Transverse colon (tissue), 4 donors: ENCODE results near the gene FMR1NB. TPM values are rescaled to one million over a fixed set of nuclear protein-coding genes. Genes with fewer than 3 reads are reported as not detected.

ENCODE experiments used
- DNase-seq: peaks from one replicate; pipeline ENCODE4 v3.0.0-alpha.2; 2019
- H3K27ac ChIP-seq, 4 donors: fragments of 200-600 bp; sonication (generic); 2 replicates each; pipeline ENCODE4 v1.5.1; 2016 to 2018; ENCODE audit warnings: inconsistent platforms in 4 of 4
- H3K27me3 ChIP-seq: fragments of 200-600 bp; sonication (generic); 2 replicates; pipeline ENCODE4 v1.5.1; 2017; ENCODE audit warnings: inconsistent platforms
- H3K36me3 ChIP-seq, 4 donors: fragments of 200-600 bp; sonication (generic); 2 replicates each; pipeline ENCODE4 v1.5.1; 2017 to 2019; ENCODE audit warnings: inconsistent platforms in 4 of 4
- H3K4me1 ChIP-seq, 4 donors: fragments of 200-600 bp; sonication (generic); 2 replicates each; pipeline ENCODE4 v1.5.1; 2017 to 2020; ENCODE audit warnings: inconsistent platforms in 4 of 4
- H3K4me3 ChIP-seq, 4 donors: fragments of 200-600 bp; sonication (generic); 1 replicate in 1 of 4; 2 replicates in 3 of 4; pipeline versions ENCODE4 v1.5.1 to v1.6.1; 2017 to 2019; ENCODE audit warnings: inconsistent platforms in 4 of 4
- H3K9me3 ChIP-seq, 2 donors: fragments of 200-600 bp; sonication (generic); 2 replicates each; pipeline ENCODE4 v1.5.1; 2017 to 2019; ENCODE audit warnings: inconsistent platforms in 2 of 2
- CTCF ChIP-seq, 5 experiments: fragments of 200-600 bp in 3 of 5; fragments of 450-650 bp in 2 of 5; sonication (generic) in 3 of 5; IDR thresholded peaks; 1 replicate in 2 of 5; 2 replicates in 3 of 5; pipeline ENCODE4 v1.5.1; 2016 to 2017; ENCODE audit warnings: antibody characterized with exemption in 5 of 5, inconsistent platforms in 3 of 5, mild to moderate bottlenecking in 2 of 5, moderate library complexity in 1 of 5
- EP300 ChIP-seq: sonication (generic); formaldehyde crosslinking; IDR thresholded peaks from one replicate; pipeline ENCODE4 v1.6.1; 2017; ENCODE audit warnings: antibody characterized with exemption, low read depth
- POLR2A ChIP-seq: fragments of 450-650 bp; IDR thresholded peaks from one replicate; pipeline ENCODE4 v1.6.1; 2016; ENCODE audit warnings: antibody characterized with exemption, mild to moderate bottlenecking, moderate library complexity
- POLR2AphosphoS5 ChIP-seq, 3 donors: sonication (generic); formaldehyde crosslinking; IDR thresholded peaks; one replicate each; pipeline ENCODE4 v1.6.1; 2016; ENCODE audit warnings: antibody characterized with exemption in 3 of 3
- WGBS, 2 donors: methylation state at CpG; one replicate each; pipeline ENCODE4 v1.1.5; 2018; ENCODE audit warnings: low coverage in 1 of 2; 5-methylcytosine and 5-hydroxymethylcytosine counted together
- in situ Hi-C, 4 donors: fragments of 200-750 bp; cut with MboI; loops; one replicate each; pipeline versions ENCODE4 v1.15.0 to v1.15.1; 2017; ENCODE audit warnings: low sequenced_read_pairs in 3 of 4, low pct_ligation_motif_present in 1 of 4, low pct_unique_long_range_greater_than_20kb in 1 of 4
- intact Hi-C: fragments of 100-400 bp; cut with DNase I; formaldehyde crosslinking; loops from one replicate; pipeline ENCODE4 v1.15.1; 2023; ENCODE audit warnings: low total_unique reads
- small RNA-seq, 4 donors: library from RNA; depleted of rRNA; stranded (forward); fragments of <200 nt; gene quantifications; one replicate each; pipeline ENCODE3, GENCODE V24; 2016
- total RNA-seq, 4 donors: library from RNA; depleted of rRNA; stranded (reverse); fragments of >200 nt; gene quantifications; one replicate each; pipeline ENCODE4 v1.1.0, GENCODE V29; 2016

The FMR1NB gene
- total RNA-seq, 4 donors from 2014 or later, result not detected

- no peak for TF ChIP-seq POLR2A
- TF ChIP-seq POLR2AphosphoS5 (IDR thresholded peaks at IDR 0.05), result no peak
- TF ChIP-seq CTCF (IDR thresholded peaks at IDR 0.05), result no peak
- TF ChIP-seq EP300, result no peak
- intact Hi-C loops, result no loop called here
- in situ Hi-C loops, result no loop called here
- WGBS, 2 donors, result 88% methylated on average over 2 of the region's 2 CpGs
- Histone ChIP-seq H3K27me3 (no peaks in the 10 kb centered on the region), H3K36me3 (no peaks in the 10 kb centered on the region), H3K4me3 (no peak overlapping the region), H3K9me3 (no peaks in the 10 kb centered on the region), H3K27ac (no peak overlapping the region), H3K4me1 (no peaks in the 10 kb centered on the region)
- no peak for DNase-seq
These were observed 86.1 kb downstream of the FMR1NB start for GRCh38 chrX:148067285-148067684.

GRCh38 chrX:148069759-148070503, 88.8 kb downstream of the FMR1NB start:
- WGBS, 2 donors, result 77 to 90% methylated on average over 2 to 6 of the region's 6 CpGs
- Histone ChIP-seq H3K4me1 (no peaks in the 10 kb centered on the region), H3K36me3 (no peaks in the 10 kb centered on the region), H3K27me3 (no peaks in the 10 kb centered on the region), H3K27ac (no peak overlapping the region), H3K9me3 (no peaks in the 10 kb centered on the region), H3K4me3 (no peak overlapping the region)
- DNase-seq, result no peak
- intact Hi-C loops (no loop called here), in situ Hi-C loops (no loop called here)
- TF ChIP-seq CTCF (IDR thresholded peaks at IDR 0.05) (no peak), POLR2A (no peak), POLR2AphosphoS5 (IDR thresholded peaks at IDR 0.05) (no peak), EP300 (no peak)

- Histone ChIP-seq H3K27ac (no peak overlapping the region), H3K27me3 (no peaks in the 10 kb centered on the region), H3K4me3 (no peak overlapping the region), H3K9me3 (no peaks in the 10 kb centered on the region), H3K4me1 (no peaks in the 10 kb centered on the region), H3K36me3 (no peaks in the 10 kb centered on the region)
- WGBS, 2 donors, result 92% methylated on average over 1 of the region's 1 CpG; no CpG with 5 or more reads in 1 of the 2 donors
- TF ChIP-seq POLR2A, result no peak
- no peak for TF ChIP-seq POLR2AphosphoS5 (IDR thresholded peaks at IDR 0.05)
- no peak for TF ChIP-seq EP300
- TF ChIP-seq CTCF (IDR thresholded peaks at IDR 0.05), result no peak
- intact Hi-C loops, result no loop called here
- in situ Hi-C loops, result no loop called here
- no peak for DNase-seq
These were observed 89.4 kb downstream of the FMR1NB start for GRCh38 chrX:148070504-148070877.

Small RNA genes within 50 kb of the gene (small RNA-seq; reads per million reads assigned to genes)
- 0 reads per million in 4 donors for gene RNA5SP524

Other genes starting within 250 kb of the FMR1NB start
- gene FMR1, start 69.4 kb upstream of the FMR1NB start, total RNA-seq, result 10 to 100 TPM; 14.9 to 61.8 (median 31.2) TPM